Fibroblast of villous mesenchyme (primary cell): ENCODE results near the gene SNRPA1. TPM values are rescaled to one million over a fixed set of nuclear protein-coding genes. Genes with fewer than 3 reads are reported as not detected.

ENCODE experiments used
- DNase-seq: peaks from one replicate; pipeline ENCODE4 v3.0.0-alpha.2; 2010; ENCODE audit warnings: low read depth
- H3K4me3 ChIP-seq: 2 replicates; pipeline ENCODE4 v1.5.1; 2011; ENCODE audit warnings: low read depth, mild to moderate bottlenecking, low read length
- total RNA-seq: library from RNA; depleted of rRNA; stranded (reverse); fragments of >200 nt; gene quantifications from 2 replicates; pipeline ENCODE4 v1.2.3, GENCODE V29; 2012
- TF ChIP-seq, protein P1 (sequence below): IDR thresholded peaks from 2 replicates; pipeline ENCODE4 v1.5.1; 2012; ENCODE audit warnings: low read depth, mild to moderate bottlenecking, low read length; ENCODE audit not compliant: insufficient read depth

Gene SNRPA1
- 13.5 and 18.6 TPM in 2 replicates for total RNA-seq

DNA sequence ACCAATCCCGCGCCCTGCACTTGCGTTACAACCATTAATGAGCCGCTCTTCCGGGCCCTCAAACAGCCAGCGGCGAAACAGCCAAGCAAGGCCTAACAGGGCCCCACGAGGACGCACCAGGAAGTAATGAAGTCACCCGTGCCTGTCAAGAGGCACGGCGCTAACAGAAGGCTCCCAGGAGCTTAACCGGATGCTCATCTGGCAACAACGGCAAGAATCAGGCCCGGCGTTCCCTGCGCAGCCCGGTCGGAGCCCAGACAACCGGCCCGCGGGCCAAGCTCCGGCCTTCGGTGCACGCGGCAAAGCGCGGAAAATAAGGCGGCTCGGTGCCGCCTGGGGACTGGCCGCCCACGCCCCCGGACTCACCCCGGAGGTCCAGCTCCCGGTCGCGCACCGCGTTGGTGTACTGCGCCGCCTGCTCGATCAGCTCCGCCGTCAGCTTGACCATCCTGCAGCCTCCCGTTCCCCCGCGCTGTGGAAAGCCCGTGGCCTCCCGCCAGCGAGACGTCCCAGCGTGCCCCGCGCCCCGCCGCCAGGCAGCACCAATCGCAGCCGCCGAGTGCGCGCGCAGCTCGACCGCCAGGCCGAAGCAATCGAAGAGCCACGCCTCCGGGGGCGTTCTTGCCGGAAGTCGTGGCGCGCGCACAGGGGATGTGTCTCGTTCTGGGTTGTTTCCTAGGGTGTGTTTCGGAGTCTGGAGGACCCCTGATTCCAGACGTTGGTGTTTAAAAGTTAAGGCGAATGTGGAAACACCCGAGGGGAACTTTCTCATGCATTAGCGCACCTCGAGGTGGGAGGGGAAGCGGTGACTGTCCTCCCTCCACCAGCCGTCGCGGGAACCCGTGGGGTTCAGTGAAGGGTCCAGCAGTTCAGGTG, at the start of gene SNRPA1:
TSS of gene SNRPA1 (minus strand) at position 518 of the 876 bp plus-strand sequence. CDS start at position 448, 70 bp downstream.
- peak; percentile 97 for DNase-seq
- TF ChIP-seq, protein P1, sequence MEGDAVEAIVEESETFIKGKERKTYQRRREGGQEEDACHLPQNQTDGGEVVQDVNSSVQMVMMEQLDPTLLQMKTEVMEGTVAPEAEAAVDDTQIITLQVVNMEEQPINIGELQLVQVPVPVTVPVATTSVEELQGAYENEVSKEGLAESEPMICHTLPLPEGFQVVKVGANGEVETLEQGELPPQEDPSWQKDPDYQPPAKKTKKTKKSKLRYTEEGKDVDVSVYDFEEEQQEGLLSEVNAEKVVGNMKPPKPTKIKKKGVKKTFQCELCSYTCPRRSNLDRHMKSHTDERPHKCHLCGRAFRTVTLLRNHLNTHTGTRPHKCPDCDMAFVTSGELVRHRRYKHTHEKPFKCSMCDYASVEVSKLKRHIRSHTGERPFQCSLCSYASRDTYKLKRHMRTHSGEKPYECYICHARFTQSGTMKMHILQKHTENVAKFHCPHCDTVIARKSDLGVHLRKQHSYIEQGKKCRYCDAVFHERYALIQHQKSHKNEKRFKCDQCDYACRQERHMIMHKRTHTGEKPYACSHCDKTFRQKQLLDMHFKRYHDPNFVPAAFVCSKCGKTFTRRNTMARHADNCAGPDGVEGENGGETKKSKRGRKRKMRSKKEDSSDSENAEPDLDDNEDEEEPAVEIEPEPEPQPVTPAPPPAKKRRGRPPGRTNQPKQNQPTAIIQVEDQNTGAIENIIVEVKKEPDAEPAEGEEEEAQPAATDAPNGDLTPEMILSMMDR: no peak
- H3K4me3 ChIP-seq: peak within 1 kb of the TSS; percentile 87

DNA sequence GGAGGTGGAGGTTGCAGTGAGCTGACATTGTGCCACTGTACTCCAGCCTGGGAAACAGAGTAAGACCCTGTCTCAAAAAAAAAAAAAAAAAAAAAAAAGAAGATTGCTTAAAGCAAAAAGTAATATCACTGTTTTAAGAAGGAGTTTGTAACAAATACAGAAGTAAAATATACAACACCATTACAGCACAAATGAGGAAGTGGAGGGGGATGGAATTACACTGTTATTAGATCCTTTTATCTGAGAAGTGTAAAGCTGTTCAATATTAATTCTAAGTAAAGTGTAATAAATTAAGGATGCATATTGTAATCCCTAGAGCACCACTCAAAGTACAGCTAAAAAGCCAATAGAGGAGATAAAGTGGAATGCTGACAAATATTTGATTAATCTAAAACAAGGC, 47.0 kb upstream of the SNRPA1 start:
- TF ChIP-seq, protein P1: no peak
- H3K4me3 ChIP-seq: no peak overlapping the region
- DNase-seq: no peak

DNA sequence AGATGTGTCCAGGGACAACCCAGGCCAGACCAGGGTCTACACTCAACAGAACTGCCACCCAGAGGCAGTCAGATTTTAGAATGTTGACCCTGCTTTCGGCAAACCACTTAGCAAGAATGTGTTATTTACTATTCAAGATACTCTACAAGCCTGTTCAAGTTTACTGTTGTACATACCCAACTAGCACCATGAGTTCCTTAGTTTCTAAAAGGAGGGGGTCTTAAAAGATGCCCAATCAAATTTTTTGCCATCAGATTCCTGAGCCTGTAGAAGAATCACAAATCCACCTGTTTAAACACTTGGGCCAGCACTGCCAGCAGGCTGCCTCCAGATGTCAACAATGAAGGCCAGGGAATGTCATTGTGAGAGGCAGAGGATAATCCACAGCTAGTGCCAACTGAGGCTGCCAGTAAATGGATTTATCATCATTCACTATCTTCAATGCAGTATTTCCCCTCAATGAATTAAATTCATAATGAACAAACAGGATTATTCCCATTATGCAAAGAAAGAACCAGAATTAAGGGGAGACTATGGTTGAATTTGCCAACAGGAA, 43.5 kb upstream of the SNRPA1 start:
- no peak overlapping the region for H3K4me3 ChIP-seq
- TF ChIP-seq, protein P1: no peak
- no peak for DNase-seq

DNA sequence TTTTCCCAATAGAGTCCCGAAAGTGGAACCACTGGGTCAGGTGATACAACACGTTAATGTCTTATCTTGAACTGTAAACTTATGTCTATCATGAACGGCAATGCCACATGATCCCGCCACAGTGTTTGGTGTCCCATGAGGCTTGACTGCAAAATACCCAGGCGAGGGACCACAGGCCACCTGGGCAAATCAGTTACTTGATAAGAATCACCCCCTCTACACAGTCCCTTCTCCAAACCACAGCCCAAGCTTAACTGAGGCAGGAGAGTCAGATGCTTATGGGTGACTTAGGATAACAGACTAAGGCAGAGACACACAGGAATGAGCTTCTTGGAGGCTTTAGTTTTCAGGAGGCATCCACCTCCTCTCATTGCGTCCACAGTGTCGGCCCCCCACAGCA, 42.9 kb upstream of the SNRPA1 start:
- TF ChIP-seq, protein P1: no peak
- no peak overlapping the region for H3K4me3 ChIP-seq
- DNase-seq: no peak

DNA sequence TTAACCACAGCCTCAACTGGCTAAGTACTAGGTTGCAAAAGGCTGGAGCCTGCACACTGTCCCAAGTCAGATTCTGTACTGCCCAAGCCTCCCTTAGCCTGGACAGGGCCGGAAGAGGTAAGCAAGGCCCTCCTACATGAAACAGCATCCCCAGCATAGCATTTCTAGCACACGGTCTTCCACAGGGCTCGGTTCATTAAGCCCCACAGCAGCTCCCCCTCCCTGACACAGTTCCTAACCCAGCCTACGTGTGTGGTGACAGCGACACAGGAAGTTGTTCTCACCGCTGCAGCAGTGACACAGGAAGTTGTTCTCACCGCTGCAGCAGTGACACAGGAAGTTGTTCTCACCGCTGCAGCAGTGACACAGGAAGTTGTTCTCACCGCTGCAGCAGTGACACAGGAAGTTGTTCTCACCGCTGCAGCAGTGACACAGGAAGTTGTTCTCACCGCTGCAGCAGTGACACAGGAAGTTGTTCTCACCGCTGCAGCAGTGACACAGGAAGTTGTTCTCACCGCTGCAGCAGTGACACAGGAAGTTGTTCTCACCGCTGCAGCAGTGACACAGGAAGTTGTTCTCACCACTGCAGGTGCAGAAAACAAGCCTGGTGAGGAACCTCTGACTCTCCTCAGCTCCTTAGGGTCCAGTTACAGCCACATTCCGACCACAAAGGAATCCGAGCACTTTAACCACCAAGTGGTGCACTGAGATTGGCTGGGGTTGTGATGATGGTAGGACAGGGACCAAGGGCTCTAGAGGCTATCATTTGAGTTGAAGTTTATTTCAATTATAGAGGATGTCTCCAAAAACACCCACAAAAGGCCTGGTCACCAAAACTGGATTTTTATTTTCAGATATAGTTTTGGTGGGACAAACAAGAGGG, 39.1 kb upstream of the SNRPA1 start:
- peak; percentile 17 for DNase-seq
- peak overlapping the region; percentile 29 for H3K4me3 ChIP-seq

DNA sequence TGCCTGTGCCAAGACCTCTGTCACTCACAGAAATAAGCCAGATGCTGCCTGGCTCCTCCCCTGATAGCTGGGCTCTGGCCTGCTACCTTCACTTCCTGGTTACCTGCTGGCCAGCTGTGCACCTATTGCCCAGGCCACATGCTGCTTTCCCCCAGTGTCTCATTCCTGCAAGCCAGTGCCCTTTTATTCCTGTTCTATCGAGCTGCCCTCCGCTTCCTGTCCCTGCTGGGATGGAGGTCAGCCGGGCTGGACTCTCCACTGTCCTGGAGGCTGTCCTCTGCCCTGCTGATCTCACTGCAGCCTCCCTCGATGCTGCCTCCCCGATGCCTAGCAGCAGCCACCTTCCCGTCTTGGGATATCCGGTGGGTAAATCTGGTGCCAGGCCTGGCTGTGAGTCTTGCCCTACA, 37.0 kb upstream of the SNRPA1 start:
- no peak overlapping the region for H3K4me3 ChIP-seq
- no peak for DNase-seq
- TF ChIP-seq, protein P1: no peak
